ENCODE results near the gene CNTN4. TPM values are rescaled to one million over a fixed set of nuclear protein-coding genes. Genes with fewer than 3 reads are reported as not detected.
A peak's percentile ranks its signal among the peaks of the same experiment; 100 is the strongest.

Gene CNTN4
- total and polyA plus RNA-seq, 4 donors = 1.5 to 30.7 (median 5.7) TPM

- Histone ChIP-seq H3K27ac (ENCODE audit: low read depth in 1 of 2, low read length in 1 of 2) (no peak overlapping the region), H3K27me3 (ENCODE audit: control insufficient read depth in 3 of 3, insufficient read depth in 3 of 3, low read length in 2 of 3) (no peaks in the 10 kb centered on the region), H3K9ac (ENCODE audit: insufficient read depth in 1 of 2, low read length in 2 of 2) (no peak overlapping the region), H3K9me3 (ENCODE audit: control insufficient read depth in 4 of 4, insufficient read depth in 3 of 4, low read length in 3 of 4) (peaks cover 0 to 5% (median 0%) of the 10 kb centered on the region in 4 donors), H3K4me1 (ENCODE audit: control insufficient read depth in 5 of 5, insufficient read depth in 5 of 5, low read length in 5 of 5) (peaks cover 0 to 2% (median 0%) of the 10 kb centered on the region in 5 donors), H3K36me3 (ENCODE audit: control insufficient read depth in 4 of 4, insufficient read depth in 4 of 4, low read length in 4 of 4) (no peaks in the 10 kb centered on the region), H3K4me3 (no peak overlapping the region)
- WGBS, 2 donors = 33 to 60% methylated on average over 3 of the region's 3 CpGs
- DNase-seq (peak in 1 of 3 donors; percentile 13), ATAC-seq (ENCODE audit: insufficient read depth, low FRiP score) (no peak)
- TF ChIP-seq, protein P1, sequence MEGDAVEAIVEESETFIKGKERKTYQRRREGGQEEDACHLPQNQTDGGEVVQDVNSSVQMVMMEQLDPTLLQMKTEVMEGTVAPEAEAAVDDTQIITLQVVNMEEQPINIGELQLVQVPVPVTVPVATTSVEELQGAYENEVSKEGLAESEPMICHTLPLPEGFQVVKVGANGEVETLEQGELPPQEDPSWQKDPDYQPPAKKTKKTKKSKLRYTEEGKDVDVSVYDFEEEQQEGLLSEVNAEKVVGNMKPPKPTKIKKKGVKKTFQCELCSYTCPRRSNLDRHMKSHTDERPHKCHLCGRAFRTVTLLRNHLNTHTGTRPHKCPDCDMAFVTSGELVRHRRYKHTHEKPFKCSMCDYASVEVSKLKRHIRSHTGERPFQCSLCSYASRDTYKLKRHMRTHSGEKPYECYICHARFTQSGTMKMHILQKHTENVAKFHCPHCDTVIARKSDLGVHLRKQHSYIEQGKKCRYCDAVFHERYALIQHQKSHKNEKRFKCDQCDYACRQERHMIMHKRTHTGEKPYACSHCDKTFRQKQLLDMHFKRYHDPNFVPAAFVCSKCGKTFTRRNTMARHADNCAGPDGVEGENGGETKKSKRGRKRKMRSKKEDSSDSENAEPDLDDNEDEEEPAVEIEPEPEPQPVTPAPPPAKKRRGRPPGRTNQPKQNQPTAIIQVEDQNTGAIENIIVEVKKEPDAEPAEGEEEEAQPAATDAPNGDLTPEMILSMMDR (IDR thresholded peaks at IDR 0.05; ENCODE audit: control extremely low read depth, extremely low read depth) = no peak
These were observed 56.0 kb downstream of the CNTN4 start for GRCh38 chr3:2154621-2155020.

- peak in 1 of 3 donors; percentile 20 for DNase-seq
- no peaks in the 10 kb centered on the region for H3K27me3 ChIP-seq (ENCODE audit: control insufficient read depth in 3 of 3, insufficient read depth in 3 of 3, low read length in 2 of 3)
These were observed 57.7 kb downstream of the CNTN4 start for GRCh38 chr3:2156244-2156847.

DNA sequence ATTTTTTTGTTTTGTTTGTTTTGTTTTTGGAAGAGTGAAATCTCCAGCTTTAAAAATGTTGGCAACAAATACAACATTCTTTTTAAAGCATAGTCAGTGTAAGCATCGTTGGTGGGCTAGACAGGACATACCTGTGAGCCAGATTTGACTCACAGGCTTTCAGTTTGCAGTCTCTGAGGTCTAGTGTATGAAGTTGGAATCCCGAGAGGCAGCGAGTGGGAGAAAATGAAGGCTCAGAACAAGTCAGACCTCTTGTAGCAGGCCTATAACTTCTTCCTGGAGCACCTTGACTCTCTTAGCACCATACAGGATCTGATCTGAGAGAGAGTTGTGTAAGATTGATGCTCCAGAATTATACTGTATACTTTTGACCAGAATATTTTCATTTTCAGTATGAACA, 60.2 kb downstream of the CNTN4 start:
- 68 to 69% methylated on average over 3 of the region's 3 CpGs for WGBS, 2 donors

More at GRCh38 chr3:2156244-2156847, 57.7 kb downstream of the CNTN4 start:
- ATAC-seq (ENCODE audit: insufficient read depth, low FRiP score) = peak; percentile 78
- Histone ChIP-seq H3K27ac (ENCODE audit: low read depth in 1 of 2, low read length in 1 of 2) (no peak overlapping the region), H3K36me3 (ENCODE audit: control insufficient read depth in 4 of 4, insufficient read depth in 4 of 4, low read length in 4 of 4) (no peaks in the 10 kb centered on the region), H3K4me3 (no peak overlapping the region), H3K4me1 (ENCODE audit: control insufficient read depth in 5 of 5, insufficient read depth in 5 of 5, low read length in 5 of 5) (peaks cover 0 to 2% (median 0%) of the 10 kb centered on the region in 5 donors), H3K9me3 (ENCODE audit: control insufficient read depth in 4 of 4, insufficient read depth in 3 of 4, low read length in 3 of 4) (peaks cover 0 to 5% (median 0%) of the 10 kb centered on the region in 4 donors), H3K9ac (ENCODE audit: insufficient read depth in 1 of 2, low read length in 2 of 2) (no peak overlapping the region)
- TF ChIP-seq, protein P1 (IDR thresholded peaks at IDR 0.05; ENCODE audit: control extremely low read depth, extremely low read depth) = no peak
- 53% methylated on average over 19 of the region's 19 CpGs for WGBS, 2 donors

More for the DNA sequence above, 60.2 kb downstream of the CNTN4 start:
- Histone ChIP-seq H3K9ac (ENCODE audit: insufficient read depth in 1 of 2, low read length in 2 of 2) (no peak overlapping the region), H3K4me3 (no peak overlapping the region), H3K36me3 (ENCODE audit: control insufficient read depth in 4 of 4, insufficient read depth in 4 of 4, low read length in 4 of 4) (no peaks in the 10 kb centered on the region), H3K27ac (ENCODE audit: low read depth in 1 of 2, low read length in 1 of 2) (no peak overlapping the region), H3K9me3 (ENCODE audit: control insufficient read depth in 4 of 4, insufficient read depth in 3 of 4, low read length in 3 of 4) (peaks cover 0 to 3% (median 0%) of the 10 kb centered on the region in 4 donors), H3K4me1 (ENCODE audit: control insufficient read depth in 5 of 5, insufficient read depth in 5 of 5, low read length in 5 of 5) (peaks cover 0 to 2% (median 0%) of the 10 kb centered on the region in 5 donors), H3K27me3 (ENCODE audit: control insufficient read depth in 3 of 3, insufficient read depth in 3 of 3, low read length in 2 of 3) (no peaks in the 10 kb centered on the region)
- DNase-seq = no peak
- no peak for ATAC-seq (ENCODE audit: insufficient read depth, low FRiP score)
- TF ChIP-seq, protein P1 (IDR thresholded peaks at IDR 0.05; ENCODE audit: control extremely low read depth, extremely low read depth) = no peak
